Stimulated activated CD8-positive, alpha-beta memory T cell treated with anti-CD3 and anti-CD28 coated beads, Interleukin-7, amount 100 ng/mL, for 24 hours (primary cell): Measurements from ENCODE around the gene PAFAH1B1.
"Not testable (repeated sequence)": the region's sequence is repeated elsewhere in the genome, so short reads cannot be mapped to it uniquely, and the experiment has no call there.

Experiments
- DNase-seq: peaks from one replicate; pipeline ENCODE4 v3.0.0-alpha.2; 2020; ENCODE audit warnings: low read depth

The PAFAH1B1 gene

GRCh38 chr17:2689411-2690164 lies 96.1 kb downstream of the PAFAH1B1 start:
- DNase-seq, result no peak

- no peak for DNase-seq
These were observed 97.0 kb downstream of the PAFAH1B1 start for GRCh38 chr17:2690165-2691068.

- DNase-seq, result no peak
These were observed 97.8 kb downstream of the PAFAH1B1 start for GRCh38 chr17:2691069-2691871.

- no peak for DNase-seq
These were observed 98.7 kb downstream of the PAFAH1B1 start for GRCh38 chr17:2691965-2692780.

GRCh38 chr17:2692781-2693135 lies 99.3 kb downstream of the PAFAH1B1 start:
- no peak for DNase-seq

GRCh38 chr17:2693561-2694380 lies 100.3 kb downstream of the PAFAH1B1 start:
- no peak for DNase-seq

- no peak for DNase-seq
These were observed 101.2 kb downstream of the PAFAH1B1 start for GRCh38 chr17:2694381-2695242.

GRCh38 chr17:2695243-2695960 lies 101.9 kb downstream of the PAFAH1B1 start:
- no peak for DNase-seq

- no peak for DNase-seq
These were observed 102.7 kb downstream of the PAFAH1B1 start for GRCh38 chr17:2695961-2696760.

GRCh38 chr17:2697611-2698162 lies 104.2 kb downstream of the PAFAH1B1 start:
- no peak for DNase-seq

GRCh38 chr17:2699216-2699805 lies 105.9 kb downstream of the PAFAH1B1 start:
- not testable (repeated sequence) for DNase-seq

- no peak for DNase-seq
These were observed 106.6 kb downstream of the PAFAH1B1 start for GRCh38 chr17:2700030-2700490.

GRCh38 chr17:2700491-2701141 lies 107.2 kb downstream of the PAFAH1B1 start:
- DNase-seq, result no peak

- no peak for DNase-seq
These were observed 107.9 kb downstream of the PAFAH1B1 start for GRCh38 chr17:2701161-2701995.

- no peak for DNase-seq
These were observed 108.7 kb downstream of the PAFAH1B1 start for GRCh38 chr17:2701996-2702741.
